ENCODE measurements around the gene C5AR1.

- no peak for TF ChIP-seq CTCF (IDR thresholded peaks at IDR 0.05; ENCODE audit: low read depth, low read length, poor library complexity, severe bottlenecking)
- TF ChIP-seq EZH2phosphoT487 (IDR thresholded peaks at IDR 0.05; ENCODE audit: borderline replicate concordance, low read length), result no peak
Measured at GRCh38 chr19:47270408-47270807, 39.3 kb upstream of the C5AR1 start.

Data from DOHH2 (cell line).